DND-41 (cell line): ENCODE data around the gene TRIM14.

ENCODE experiments used
- ATAC-seq: fragments of 200-7000 bp; cut with Tn5 transposase; 3 replicates; pipeline ENCODE4 v1.9.1; 2021; ENCODE audit warnings: low read depth; ENCODE audit not compliant: insufficient read depth
- DNase-seq: peaks from one replicate; pipeline ENCODE4 v3.0.0-alpha.2; 2020
- H2AFZ ChIP-seq: 2 replicates; pipeline ENCODE4 v1.6.0; 2012; ENCODE audit warnings: low read depth, low read length
- H3K27ac ChIP-seq: 2 replicates; pipeline ENCODE4 v1.5.1; 2012; ENCODE audit warnings: low read length, inconsistent platforms
- H3K27me3 ChIP-seq: fragments of 200-600 bp; sonication (generic); 2 replicates; pipeline ENCODE4 v1.6.0; 2012; ENCODE audit warnings: low read length, mild to moderate bottlenecking, inconsistent platforms; ENCODE audit not compliant: insufficient read depth, poor library complexity
- H3K36me3 ChIP-seq: 2 replicates; pipeline ENCODE4 v1.5.1; 2012; ENCODE audit warnings: low read length, inconsistent platforms; ENCODE audit not compliant: insufficient read depth
- H3K4me1 ChIP-seq: 2 replicates; pipeline ENCODE4 v1.5.1; 2012; ENCODE audit warnings: mild to moderate bottlenecking, low read length; ENCODE audit not compliant: insufficient read depth
- H3K4me2 ChIP-seq: 2 replicates; pipeline ENCODE4 v1.6.0; 2012; ENCODE audit warnings: mild to moderate bottlenecking, moderate library complexity, low read length, inconsistent platforms; ENCODE audit not compliant: insufficient read depth
- H3K4me3 ChIP-seq, 2 experiments: fragments of 200-600 bp in 1 of 2; shearing (Covaris generic) in 1 of 2; 2 replicates each; pipeline ENCODE4 v1.5.1; 2012 to 2016; ENCODE audit warnings: inconsistent platforms in 2 of 2, low read length in 2 of 2, mild to moderate bottlenecking in 2 of 2, low read depth in 1 of 2, moderate library complexity in 1 of 2
- H3K79me2 ChIP-seq: 2 replicates; pipeline ENCODE4 v1.6.0; 2012; ENCODE audit warnings: low read length, inconsistent platforms; ENCODE audit not compliant: insufficient read depth
- H3K9ac ChIP-seq: 2 replicates; pipeline ENCODE4 v1.6.0; 2012; ENCODE audit warnings: low read depth, mild to moderate bottlenecking, inconsistent platforms, low read length, moderate library complexity
- H3K9me3 ChIP-seq: 2 replicates; pipeline ENCODE4 v1.5.1; 2012; ENCODE audit warnings: low read length, moderate library complexity, mild to moderate bottlenecking, inconsistent platforms; ENCODE audit not compliant: insufficient read depth, severe bottlenecking
- H4K20me1 ChIP-seq: 2 replicates; pipeline ENCODE4 v1.6.0; 2012; ENCODE audit warnings: low read length; ENCODE audit not compliant: insufficient read depth
- EZH2 ChIP-seq: IDR thresholded peaks from 3 replicates; pipeline ENCODE4 v1.6.1; 2012; ENCODE audit warnings: borderline replicate concordance, low read depth, mild to moderate bottlenecking, moderate library complexity, low read length, inconsistent platforms; ENCODE audit not compliant: severe bottlenecking
- TF ChIP-seq, protein P1 (sequence below): IDR thresholded peaks from 2 replicates; pipeline ENCODE4 v1.5.1; 2012; ENCODE audit warnings: borderline replicate concordance, low read length, moderate library complexity, mild to moderate bottlenecking; ENCODE audit not compliant: poor library complexity, severe bottlenecking; ENCODE audit errors: extremely low read depth

TRIM14 gene

GRCh38 chr9:98024702-98025101, 94.3 kb downstream of the TRIM14 start:
- no peak for DNase-seq
- Histone ChIP-seq H3K27ac (no peak overlapping the region), H3K79me2 (no peaks in the 10 kb centered on the region), H3K27me3 (no peaks in the 10 kb centered on the region), H3K4me1 (no peaks in the 10 kb centered on the region), H3K4me3 (no peak overlapping the region), H3K9ac (no peak overlapping the region), H4K20me1 (no peaks in the 10 kb centered on the region), H3K4me2 (no peak overlapping the region), H2AFZ (no peak overlapping the region), H3K36me3 (peaks cover 17% of the 10 kb centered on the region; the same call in 1 of the 2 replicates), H3K9me3 (no peaks in the 10 kb centered on the region)
- TF ChIP-seq, protein P1, sequence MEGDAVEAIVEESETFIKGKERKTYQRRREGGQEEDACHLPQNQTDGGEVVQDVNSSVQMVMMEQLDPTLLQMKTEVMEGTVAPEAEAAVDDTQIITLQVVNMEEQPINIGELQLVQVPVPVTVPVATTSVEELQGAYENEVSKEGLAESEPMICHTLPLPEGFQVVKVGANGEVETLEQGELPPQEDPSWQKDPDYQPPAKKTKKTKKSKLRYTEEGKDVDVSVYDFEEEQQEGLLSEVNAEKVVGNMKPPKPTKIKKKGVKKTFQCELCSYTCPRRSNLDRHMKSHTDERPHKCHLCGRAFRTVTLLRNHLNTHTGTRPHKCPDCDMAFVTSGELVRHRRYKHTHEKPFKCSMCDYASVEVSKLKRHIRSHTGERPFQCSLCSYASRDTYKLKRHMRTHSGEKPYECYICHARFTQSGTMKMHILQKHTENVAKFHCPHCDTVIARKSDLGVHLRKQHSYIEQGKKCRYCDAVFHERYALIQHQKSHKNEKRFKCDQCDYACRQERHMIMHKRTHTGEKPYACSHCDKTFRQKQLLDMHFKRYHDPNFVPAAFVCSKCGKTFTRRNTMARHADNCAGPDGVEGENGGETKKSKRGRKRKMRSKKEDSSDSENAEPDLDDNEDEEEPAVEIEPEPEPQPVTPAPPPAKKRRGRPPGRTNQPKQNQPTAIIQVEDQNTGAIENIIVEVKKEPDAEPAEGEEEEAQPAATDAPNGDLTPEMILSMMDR = no peak
- no peak for TF ChIP-seq EZH2
- ATAC-seq = no peak

- H3K79me2 ChIP-seq = no peaks in the 10 kb centered on the region
- no peak overlapping the region for H3K4me2 ChIP-seq
- H3K4me1 ChIP-seq = no peaks in the 10 kb centered on the region
- H3K27me3 ChIP-seq = no peaks in the 10 kb centered on the region
- DNase-seq (no peak), ATAC-seq (no peak)
- H3K4me3 ChIP-seq = no peak overlapping the region
- no peak overlapping the region for H3K9ac ChIP-seq
- no peak overlapping the region for H3K27ac ChIP-seq
- no peaks in the 10 kb centered on the region for H3K9me3 ChIP-seq
- H2AFZ ChIP-seq = no peak overlapping the region
- peaks cover 40% of the 10 kb centered on the region for H3K36me3 ChIP-seq
- TF ChIP-seq EZH2 = no peak
- TF ChIP-seq, protein P1 = no peak
- 0 out of 2 replicates have a peak, but pooled peaks cover 3% of the 10 kb centered on the region for H4K20me1 ChIP-seq
These were observed 96.6 kb downstream of the TRIM14 start for GRCh38 chr9:98022447-98022846.

DNA sequence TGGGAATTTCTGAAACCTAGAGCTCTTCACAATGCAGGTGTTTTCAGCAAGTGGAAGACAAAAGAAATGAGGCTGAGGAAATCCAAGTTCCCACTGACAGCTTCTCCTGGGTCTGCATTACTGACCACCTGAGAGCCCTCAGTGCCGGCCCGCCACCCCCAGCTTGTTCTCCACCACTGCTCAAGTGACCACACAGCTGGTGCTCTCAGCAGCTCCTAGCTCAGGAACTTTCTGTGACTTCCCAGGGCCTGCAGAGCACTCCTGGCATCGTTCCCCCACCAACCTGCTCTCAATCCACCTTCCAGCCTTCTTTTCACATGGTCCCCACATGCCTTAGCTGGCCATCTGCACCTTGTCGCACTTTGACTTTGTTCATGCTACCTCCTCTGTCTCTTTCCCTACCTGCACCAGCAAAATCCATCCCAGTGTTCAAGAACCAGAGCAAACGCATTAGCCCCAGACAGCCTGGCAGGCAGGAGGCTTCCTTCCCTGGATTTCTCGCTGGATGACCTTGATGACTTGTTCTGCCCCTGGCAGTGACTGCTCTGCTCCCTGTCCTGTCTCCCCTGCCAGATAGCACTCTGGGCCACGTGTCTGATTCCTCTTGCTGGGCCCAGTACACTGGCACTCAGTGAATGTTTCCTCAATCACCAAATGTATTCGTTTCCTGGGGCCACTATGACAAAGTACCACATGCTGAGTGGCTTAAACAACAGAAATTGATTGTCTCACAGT, 97.5 kb downstream of the TRIM14 start:
- peaks cover 50% of the 10 kb centered on the region for H3K36me3 ChIP-seq

More for the DNA sequence above, 97.5 kb downstream of the TRIM14 start:
- no peaks in the 10 kb centered on the region for H3K4me1 ChIP-seq
- TF ChIP-seq EZH2 = no peak
- TF ChIP-seq, protein P1 = no peak
- no peak overlapping the region for H3K9ac ChIP-seq
- ATAC-seq = no peak
- H4K20me1 ChIP-seq = 0 out of 2 replicates have a peak, but pooled peaks cover 3% of the 10 kb centered on the region
- no peak overlapping the region for H2AFZ ChIP-seq
- no peak overlapping the region for H3K27ac ChIP-seq
- no peak for DNase-seq
- no peaks in the 10 kb centered on the region for H3K79me2 ChIP-seq
- no peak overlapping the region for H3K4me3 ChIP-seq
- no peak overlapping the region for H3K4me2 ChIP-seq
- H3K9me3 ChIP-seq = no peaks in the 10 kb centered on the region
- H3K27me3 ChIP-seq = no peaks in the 10 kb centered on the region
